GM15510 (cell line): ENCODE measurements around the gene ITGAD.

ENCODE experiments used
- POLR2A ChIP-seq: IDR thresholded peaks from 3 replicates; pipeline ENCODE4 v1.6.1; 2011; ENCODE audit warnings: borderline replicate concordance; ENCODE audit not compliant: insufficient read length; ENCODE audit errors: extremely low read depth

The ITGAD gene

GRCh38 chr16:31428638-31429247, 35.6 kb downstream of the ITGAD start:
- no peak for TF ChIP-seq POLR2A

GRCh38 chr16:31429314-31429713, 36.2 kb downstream of the ITGAD start:
- no peak for TF ChIP-seq POLR2A

GRCh38 chr16:31429796-31430195, 36.7 kb downstream of the ITGAD start:
- no peak for TF ChIP-seq POLR2A

- no peak for TF ChIP-seq POLR2A
Observed at GRCh38 chr16:31430380-31431052, 37.4 kb downstream of the ITGAD start.

GRCh38 chr16:31435341-31436220, 42.4 kb downstream of the ITGAD start:
- no peak for TF ChIP-seq POLR2A

- TF ChIP-seq POLR2A, result no peak
Observed at GRCh38 chr16:31436221-31437045, 43.3 kb downstream of the ITGAD start.

- TF ChIP-seq POLR2A, result no peak
Observed at GRCh38 chr16:31438414-31438813, 45.3 kb downstream of the ITGAD start.

- TF ChIP-seq POLR2A, result no peak
Observed at GRCh38 chr16:31439519-31439918, 46.4 kb downstream of the ITGAD start.

- TF ChIP-seq POLR2A, result no peak
Observed at GRCh38 chr16:31440516-31441184, 47.5 kb downstream of the ITGAD start.

- TF ChIP-seq POLR2A, result no peak
Observed at GRCh38 chr16:31441956-31442355, 48.8 kb downstream of the ITGAD start.

- no peak for TF ChIP-seq POLR2A
Observed at GRCh38 chr16:31451201-31451600, 58.1 kb downstream of the ITGAD start.

- no peak for TF ChIP-seq POLR2A
Observed at GRCh38 chr16:31451681-31452351, 58.7 kb downstream of the ITGAD start.

- no peak for TF ChIP-seq POLR2A
Observed at GRCh38 chr16:31452631-31453106, 59.5 kb downstream of the ITGAD start.
